ENCODE results near the gene CCNB3. TPM values are rescaled to one million over a fixed set of nuclear protein-coding genes. Genes with fewer than 3 reads are reported as not detected.

Gene CCNB3
- total RNA-seq, 4 donors from 2014 or later, result 0.54 to 1.0 (median 0.74) TPM

DNA sequence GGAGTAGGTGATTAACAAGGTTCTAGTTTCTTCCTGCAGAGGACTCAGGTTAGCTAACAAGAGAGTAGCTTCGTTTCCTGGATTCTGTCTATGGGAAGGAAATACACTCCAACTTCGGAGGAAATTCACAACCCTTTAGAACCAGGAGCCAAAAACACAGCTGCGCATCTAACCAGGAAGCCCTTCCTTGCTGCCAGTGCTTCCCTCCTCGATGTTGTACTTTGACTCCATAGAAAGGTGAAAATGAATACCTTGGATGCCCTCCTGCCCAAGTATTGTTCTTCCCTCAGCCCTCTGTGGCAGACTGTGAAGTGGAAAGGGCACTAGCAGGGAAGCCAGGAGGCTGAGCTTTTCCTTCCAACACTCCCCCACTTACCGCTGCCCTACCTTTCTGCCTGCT is 38.8 kb upstream of the CCNB3 start:
- intact Hi-C loops (cut with DNase I), result no loop called here
- no peaks in the 10 kb centered on the region for H3K27me3 ChIP-seq
- H3K9me3 ChIP-seq, result no peaks in the 10 kb centered on the region
- no peak for DNase-seq
- no peaks in the 10 kb centered on the region for H3K36me3 ChIP-seq
- H3K4me1 ChIP-seq, result no peaks in the 10 kb centered on the region
- 58 to 74% methylated on average over 4 to 5 of the region's 5 CpGs for WGBS, 2 donors
- no peak overlapping the region for H3K27ac ChIP-seq
- TF ChIP-seq POLR2A (IDR thresholded peaks at IDR 0.05), result no peak
- TF ChIP-seq, protein P1, sequence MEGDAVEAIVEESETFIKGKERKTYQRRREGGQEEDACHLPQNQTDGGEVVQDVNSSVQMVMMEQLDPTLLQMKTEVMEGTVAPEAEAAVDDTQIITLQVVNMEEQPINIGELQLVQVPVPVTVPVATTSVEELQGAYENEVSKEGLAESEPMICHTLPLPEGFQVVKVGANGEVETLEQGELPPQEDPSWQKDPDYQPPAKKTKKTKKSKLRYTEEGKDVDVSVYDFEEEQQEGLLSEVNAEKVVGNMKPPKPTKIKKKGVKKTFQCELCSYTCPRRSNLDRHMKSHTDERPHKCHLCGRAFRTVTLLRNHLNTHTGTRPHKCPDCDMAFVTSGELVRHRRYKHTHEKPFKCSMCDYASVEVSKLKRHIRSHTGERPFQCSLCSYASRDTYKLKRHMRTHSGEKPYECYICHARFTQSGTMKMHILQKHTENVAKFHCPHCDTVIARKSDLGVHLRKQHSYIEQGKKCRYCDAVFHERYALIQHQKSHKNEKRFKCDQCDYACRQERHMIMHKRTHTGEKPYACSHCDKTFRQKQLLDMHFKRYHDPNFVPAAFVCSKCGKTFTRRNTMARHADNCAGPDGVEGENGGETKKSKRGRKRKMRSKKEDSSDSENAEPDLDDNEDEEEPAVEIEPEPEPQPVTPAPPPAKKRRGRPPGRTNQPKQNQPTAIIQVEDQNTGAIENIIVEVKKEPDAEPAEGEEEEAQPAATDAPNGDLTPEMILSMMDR (IDR thresholded peaks at IDR 0.05), result no peak
- no peak overlapping the region for H3K4me3 ChIP-seq (replicated peaks in 1 of 3)

DNA sequence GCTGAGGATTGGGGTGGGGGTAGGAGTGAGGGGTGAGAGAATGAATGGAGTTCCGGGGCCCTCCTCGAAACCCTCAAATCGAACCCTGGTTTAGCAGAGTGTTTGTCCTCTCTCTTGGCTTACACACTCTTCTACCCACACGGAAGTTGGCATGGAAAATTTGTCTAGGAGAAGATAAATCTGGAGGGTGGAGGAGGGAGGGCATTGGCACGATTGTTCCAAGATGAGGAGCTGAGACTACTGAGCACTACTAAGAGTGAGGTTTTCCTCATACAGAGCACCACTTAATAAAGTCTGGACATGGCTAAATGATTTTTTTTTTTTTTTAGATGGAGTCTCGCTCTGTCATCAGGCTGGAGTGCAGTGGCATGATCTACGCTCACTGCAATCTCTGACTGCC is 37.2 kb upstream of the CCNB3 start:
- H3K4me3 ChIP-seq (replicated peaks in 1 of 3), result no peak overlapping the region
- H3K27ac ChIP-seq, result no peak overlapping the region
- intact Hi-C loops (cut with DNase I), result no loop called here
- WGBS, 2 donors, result 85 to 95% methylated on average over 7 of the region's 7 CpGs
- no peaks in the 10 kb centered on the region for H3K9me3 ChIP-seq
- TF ChIP-seq POLR2A (IDR thresholded peaks at IDR 0.05), result no peak
- TF ChIP-seq, protein P1 (IDR thresholded peaks at IDR 0.05), result no peak
- no peaks in the 10 kb centered on the region for H3K4me1 ChIP-seq
- no peak for DNase-seq
- no peaks in the 10 kb centered on the region for H3K36me3 ChIP-seq
- no peaks in the 10 kb centered on the region for H3K27me3 ChIP-seq

DNA sequence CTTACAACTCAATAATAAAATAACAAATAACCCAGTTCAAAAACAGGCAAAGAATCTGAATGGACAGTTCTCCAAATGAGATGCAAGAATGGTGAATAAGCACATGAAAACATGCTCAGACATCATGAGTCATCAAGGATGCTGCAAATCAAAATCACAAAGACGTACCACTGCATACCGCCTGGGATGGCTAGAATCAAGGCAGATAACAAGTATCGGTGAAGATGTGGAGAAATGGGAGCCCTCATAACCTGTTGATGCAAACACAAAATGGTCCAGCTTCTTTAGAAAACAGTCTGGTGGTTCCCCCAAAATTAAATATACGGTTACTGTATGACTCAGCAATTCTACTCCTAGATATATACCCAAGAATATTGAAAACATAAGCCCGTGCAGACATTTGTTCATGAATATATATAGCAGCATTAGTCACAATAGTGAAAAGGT is 36.3 kb upstream of the CCNB3 start:
- Histone ChIP-seq H3K27me3 (no peaks in the 10 kb centered on the region), H3K4me3 (replicated peaks in 1 of 3) (no peak overlapping the region), H3K9me3 (no peaks in the 10 kb centered on the region), H3K36me3 (no peaks in the 10 kb centered on the region), H3K4me1 (no peaks in the 10 kb centered on the region), H3K27ac (no peak overlapping the region)
- 82 to 85% methylated on average over 5 of the region's 5 CpGs for WGBS, 2 donors
- no peak for DNase-seq
- TF ChIP-seq POLR2A (IDR thresholded peaks at IDR 0.05), result no peak
- TF ChIP-seq, protein P1 (IDR thresholded peaks at IDR 0.05), result no peak
- intact Hi-C loops (cut with DNase I), result no loop called here

DNA sequence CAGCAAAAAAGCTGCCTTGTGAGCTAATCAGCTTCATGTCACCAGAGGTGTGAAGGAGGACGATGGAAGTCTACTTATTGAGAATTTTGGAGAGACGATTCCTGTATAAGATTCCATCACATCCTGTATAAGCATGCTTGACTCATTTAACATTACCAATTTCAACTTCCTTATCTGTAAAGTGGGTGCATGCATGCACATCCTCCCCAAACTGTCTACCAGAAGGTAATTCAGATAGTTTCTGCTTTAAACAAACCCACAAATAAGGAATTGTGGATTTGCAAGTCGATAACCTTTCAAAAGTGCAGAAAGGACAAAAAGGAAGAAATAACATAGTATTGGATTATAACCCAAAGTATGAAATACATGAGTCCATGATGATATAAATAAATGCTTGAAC is 34.8 kb upstream of the CCNB3 start:
- H3K4me1 ChIP-seq, result no peaks in the 10 kb centered on the region
- TF ChIP-seq POLR2A (IDR thresholded peaks at IDR 0.05), result no peak
- TF ChIP-seq, protein P1 (IDR thresholded peaks at IDR 0.05), result no peak
- DNase-seq, result no peak
- WGBS, 2 donors, result 88 to 91% methylated on average over 3 of the region's 3 CpGs
- H3K27me3 ChIP-seq, result no peaks in the 10 kb centered on the region
- no peak overlapping the region for H3K4me3 ChIP-seq (replicated peaks in 1 of 3)
- H3K9me3 ChIP-seq, result no peaks in the 10 kb centered on the region
- no peak overlapping the region for H3K27ac ChIP-seq
- intact Hi-C loops (cut with DNase I), result no loop called here
- H3K36me3 ChIP-seq, result no peaks in the 10 kb centered on the region

DNA sequence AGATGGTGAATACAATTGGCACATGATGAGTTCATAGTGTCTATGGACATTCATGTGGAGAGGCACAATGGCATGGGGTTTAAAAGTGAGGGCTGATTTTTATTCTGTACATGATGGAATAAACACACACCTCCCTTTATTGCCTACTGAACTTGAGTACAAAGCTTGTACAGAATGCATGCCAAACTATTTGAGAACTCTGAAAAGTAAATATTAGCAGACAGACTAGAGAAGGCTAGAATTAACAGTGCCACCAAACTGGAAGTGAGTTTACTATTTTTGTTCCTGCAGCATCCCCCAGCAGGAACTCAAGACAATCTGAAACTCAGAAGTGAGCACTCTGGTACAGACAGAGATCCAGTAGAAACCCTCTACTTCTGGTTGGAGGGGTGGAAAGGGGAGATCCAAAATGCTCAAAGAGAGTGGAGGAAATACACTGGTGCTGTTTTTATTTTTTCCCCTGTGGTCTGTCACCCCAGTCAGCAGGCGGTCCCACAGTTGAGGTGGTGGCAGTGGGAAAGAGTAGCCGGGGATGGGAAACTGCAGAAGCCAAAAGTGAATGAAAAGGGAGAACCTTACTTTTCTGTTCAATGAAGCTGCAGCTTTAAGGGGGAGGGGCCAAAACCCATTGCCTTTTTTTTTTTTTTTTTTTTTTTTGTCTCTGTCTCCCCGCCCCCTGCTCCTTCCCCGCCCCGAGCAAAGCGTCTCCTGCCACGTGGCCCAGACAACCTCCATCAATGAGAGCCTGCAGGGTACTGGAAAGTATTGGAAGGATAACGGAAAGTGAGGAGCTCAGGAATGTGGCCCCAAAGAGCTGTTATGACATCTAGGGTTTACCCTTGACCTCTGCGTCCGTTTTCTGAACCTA is 24.3 kb upstream of the CCNB3 start:
- intact Hi-C loops (cut with DNase I), result no loop called here
- DNase-seq, result no peak
- no peaks in the 10 kb centered on the region for H3K9me3 ChIP-seq
- no peaks in the 10 kb centered on the region for H3K27me3 ChIP-seq
- no peak overlapping the region for H3K27ac ChIP-seq
- no peak for TF ChIP-seq POLR2A (IDR thresholded peaks at IDR 0.05)
- TF ChIP-seq, protein P1 (IDR thresholded peaks at IDR 0.05), result no peak
- no peaks in the 10 kb centered on the region for H3K36me3 ChIP-seq
- H3K4me1 ChIP-seq, result no peaks in the 10 kb centered on the region
- WGBS, 2 donors, result 51 to 53% methylated on average over 9 to 10 of the region's 10 CpGs
- no peak overlapping the region for H3K4me3 ChIP-seq (replicated peaks in 1 of 3)

Data from thyroid gland (tissue), 4 donors.